IPS-NIHi11 (cell line): ENCODE data around the gene CUEDC1.

Experiments used
- DNase-seq: peaks from one replicate; pipeline ENCODE4 v3.0.0; 2012; ENCODE audit warnings: mixed read lengths, low spot score

The CUEDC1 gene

DNA sequence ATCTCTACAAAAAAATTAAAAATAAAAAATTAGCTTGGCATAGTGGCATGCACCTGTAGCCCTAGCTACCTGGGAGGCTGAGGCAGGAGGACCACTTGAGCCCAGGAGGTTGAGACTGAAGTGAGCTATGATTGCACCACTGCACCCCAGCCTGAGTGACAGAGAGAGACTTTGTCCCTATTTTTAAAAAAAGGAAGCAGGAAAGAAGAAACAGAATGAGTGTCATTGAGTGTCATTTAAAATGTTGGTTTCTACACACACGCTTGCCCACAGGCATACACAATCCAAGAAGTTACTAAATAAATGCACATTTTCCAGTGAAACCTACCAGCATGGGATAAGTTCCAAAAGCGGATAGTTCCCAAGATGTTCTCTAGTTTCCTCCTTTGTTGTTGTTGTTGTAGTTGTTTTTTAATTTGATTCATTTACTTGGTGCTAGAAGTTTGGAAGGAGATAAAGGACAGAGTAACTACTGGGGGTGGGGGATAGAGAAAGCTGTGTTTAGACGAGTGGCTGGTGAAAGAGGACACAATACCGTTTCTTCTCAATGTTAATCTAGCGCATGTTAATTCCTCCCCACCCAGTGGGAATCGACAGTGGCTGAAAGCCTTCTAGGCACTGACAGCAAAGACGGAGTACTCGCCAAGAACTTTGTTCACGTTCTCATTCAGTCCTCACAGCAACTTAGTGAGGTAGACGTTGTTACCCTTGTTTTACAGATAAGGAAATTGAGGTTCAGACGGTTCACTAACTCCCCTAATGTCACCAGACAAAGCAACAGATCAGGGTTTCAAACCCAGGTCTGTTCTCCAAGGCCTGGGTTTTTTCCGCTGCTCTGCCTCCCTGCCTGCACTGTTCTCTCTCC lies 122.7 kb downstream of the CUEDC1 start:
- DNase-seq: no peak

- DNase-seq: no peak
Measured at GRCh38 chr17:57830880-57831279, 124.3 kb downstream of the CUEDC1 start.

- DNase-seq: no peak
Measured at GRCh38 chr17:57823469-57824401, 131.5 kb downstream of the CUEDC1 start.

- DNase-seq: no peak
Measured at GRCh38 chr17:57819867-57820266, 135.3 kb downstream of the CUEDC1 start.

GRCh38 chr17:57819285-57819684 lies 135.9 kb downstream of the CUEDC1 start:
- no peak for DNase-seq

DNA sequence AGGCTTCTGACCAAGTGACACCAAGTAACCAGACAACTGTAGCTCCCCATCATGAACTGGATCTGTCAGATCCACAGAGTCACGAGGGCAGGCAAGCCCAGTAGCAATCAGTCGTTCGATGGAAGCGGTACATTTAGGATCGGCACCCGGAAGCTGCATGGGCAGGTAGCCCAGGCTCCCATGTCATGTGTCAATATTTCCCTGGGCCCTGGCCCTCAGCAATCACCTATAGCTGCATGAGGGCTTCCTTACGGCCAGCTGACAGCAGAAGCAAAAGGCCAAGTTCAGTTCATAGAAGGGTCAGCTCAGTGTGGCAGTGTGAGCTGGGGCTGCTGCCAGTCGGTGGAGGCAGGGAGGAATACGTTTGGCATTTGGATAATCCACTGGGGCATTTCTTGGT lies 137.1 kb downstream of the CUEDC1 start:
- DNase-seq: no peak

- DNase-seq: no peak
Measured at GRCh38 chr17:57817299-57817698, 137.9 kb downstream of the CUEDC1 start.

DNA sequence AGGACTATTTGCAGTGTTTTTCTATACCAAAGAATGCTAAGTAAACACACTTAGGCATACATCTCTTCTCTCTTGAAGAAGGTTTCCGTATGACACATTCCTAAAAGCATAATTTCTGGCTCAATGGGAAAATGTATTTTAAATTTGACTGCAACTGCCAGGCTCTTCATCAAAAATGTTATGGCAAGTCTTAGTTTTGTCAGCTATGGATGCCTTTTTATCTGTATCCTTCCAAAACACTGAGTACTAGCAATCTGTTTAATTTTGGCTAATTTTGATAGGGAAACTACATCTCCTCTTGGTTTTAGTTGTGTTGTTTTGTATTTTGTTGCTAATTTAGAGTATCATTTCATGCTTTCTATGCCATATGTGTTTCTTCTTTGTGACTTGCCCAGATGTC lies 140.8 kb downstream of the CUEDC1 start:
- no peak for DNase-seq

- DNase-seq: peak; percentile 60
Measured at GRCh38 chr17:57811638-57812280, 143.5 kb downstream of the CUEDC1 start.
